Prostate gland (tissue), 2 donors: ENCODE results near the gene PSMC5.

ENCODE experiments used
- CTCF ChIP-seq, 4 experiments: fragments of 200-600 bp in 2 of 4; fragments of 450-650 bp in 2 of 4; sonication (generic) in 2 of 4; IDR thresholded peaks; 1 replicate in 3 of 4; 2 replicates in 1 of 4; pipeline ENCODE4 v1.5.1; 2016 to 2019; ENCODE audit warnings: antibody characterized with exemption in 4 of 4, mild to moderate bottlenecking in 2 of 4, moderate library complexity in 2 of 4
- POLR2A ChIP-seq: fragments of 450-650 bp; IDR thresholded peaks from one replicate; pipeline ENCODE4 v1.6.1; 2016; ENCODE audit warnings: antibody characterized with exemption, mild to moderate bottlenecking
- POLR2AphosphoS5 ChIP-seq: sonication (generic); formaldehyde crosslinking; IDR thresholded peaks from one replicate; pipeline ENCODE4 v1.6.1; 2017; ENCODE audit warnings: antibody characterized with exemption

DNA sequence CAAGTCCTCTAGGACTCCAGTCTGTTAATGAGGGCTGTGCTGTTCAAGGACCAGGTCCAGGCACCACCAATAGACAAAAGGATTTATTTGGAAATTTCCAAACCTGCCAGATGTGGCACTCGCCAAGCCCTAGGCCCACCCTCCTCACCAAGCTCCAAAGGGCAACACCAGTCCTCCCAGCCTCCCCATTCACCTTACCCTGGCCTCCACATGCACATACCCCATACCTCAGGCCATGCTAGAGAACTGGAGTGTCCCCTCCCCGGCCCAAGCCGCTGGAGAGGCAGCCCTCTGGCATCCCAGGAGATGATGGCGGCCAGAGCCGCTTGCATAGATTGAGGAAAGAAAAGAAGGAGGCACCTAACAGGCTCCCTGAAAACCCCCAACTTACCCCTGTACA lies 4.8 kb downstream of the PSMC5 start:
- TF ChIP-seq CTCF (IDR thresholded peaks at IDR 0.05) (no peak), POLR2AphosphoS5 (no peak), POLR2A (no peak)
